Stimulated activated CD8-positive, alpha-beta memory T cell treated with anti-CD3 and anti-CD28 coated beads, Interleukin-12 subunit alpha, Interleukin-12 subunit beta, amount 100 ng/mL, for 1 hour (primary cell): Measurements from ENCODE around the gene PRDX4.
"Not testable (repeated sequence)": the region's sequence is repeated elsewhere in the genome, so short reads cannot be mapped to it uniquely, and the experiment has no call there.

Experiments used
- DNase-seq: peaks from one replicate; pipeline ENCODE4 v3.0.0-alpha.2; 2020; ENCODE audit warnings: low read depth

PRDX4 gene

DNA sequence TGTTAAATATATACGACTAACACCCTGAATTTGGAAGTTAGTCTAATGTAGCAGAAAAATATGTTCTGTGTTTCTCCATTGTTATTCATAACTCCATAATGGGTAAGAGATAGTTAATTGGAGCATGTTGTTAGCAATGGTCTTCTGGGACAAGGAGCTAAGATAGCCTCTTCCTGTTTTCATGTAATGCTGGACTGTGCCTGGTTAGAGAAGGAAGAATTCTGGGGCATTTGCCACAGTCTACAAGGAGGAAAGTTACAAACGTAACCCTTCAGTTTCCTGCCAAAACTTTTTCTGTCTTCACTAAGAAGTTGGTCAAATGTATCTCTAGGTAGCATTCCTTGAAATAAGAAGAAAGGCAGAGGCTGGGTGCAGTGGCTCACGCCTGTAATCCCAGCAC lies 5.8 kb downstream of the PRDX4 start:
- DNase-seq: no peak

DNA sequence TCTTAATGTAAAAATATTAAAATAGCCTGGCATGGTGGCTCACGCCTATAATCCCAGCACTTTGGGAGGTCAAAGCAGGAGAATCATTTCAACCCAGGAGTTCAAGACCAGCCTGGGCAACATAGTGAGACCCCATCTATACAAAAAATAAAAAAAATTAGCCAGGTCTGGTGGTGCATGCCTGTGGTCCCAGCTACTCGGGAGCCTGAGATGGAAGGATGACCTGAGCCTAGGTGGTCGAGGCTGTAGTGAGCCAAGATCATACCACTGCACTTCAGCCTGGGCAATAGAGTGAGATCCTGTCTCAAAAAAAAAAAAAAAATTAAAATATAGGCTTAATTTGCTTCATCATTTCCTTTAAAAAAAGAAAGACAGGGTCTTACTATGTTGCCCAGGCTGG lies 9.2 kb downstream of the PRDX4 start:
- not testable (repeated sequence) for DNase-seq

DNA sequence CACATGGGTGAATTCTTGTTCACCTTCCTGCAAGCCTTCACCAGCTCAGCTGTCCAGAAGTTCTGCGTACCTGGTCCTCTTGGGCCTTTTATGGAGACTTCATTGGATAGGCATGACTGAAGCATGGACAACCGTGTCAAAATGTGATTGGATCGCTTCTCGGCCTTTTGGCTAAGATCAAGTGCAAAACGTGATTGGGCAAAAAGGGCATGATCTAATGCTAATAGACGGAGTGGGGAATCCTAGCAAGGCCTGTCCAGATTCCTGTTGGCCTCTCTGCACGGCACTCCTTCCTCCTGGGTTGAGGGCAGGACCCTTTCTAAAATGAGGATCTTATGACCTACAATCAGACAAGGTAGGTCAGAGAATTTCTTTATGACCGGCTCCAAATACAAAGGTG lies 24.9 kb downstream of the PRDX4 start:
- no peak for DNase-seq

DNA sequence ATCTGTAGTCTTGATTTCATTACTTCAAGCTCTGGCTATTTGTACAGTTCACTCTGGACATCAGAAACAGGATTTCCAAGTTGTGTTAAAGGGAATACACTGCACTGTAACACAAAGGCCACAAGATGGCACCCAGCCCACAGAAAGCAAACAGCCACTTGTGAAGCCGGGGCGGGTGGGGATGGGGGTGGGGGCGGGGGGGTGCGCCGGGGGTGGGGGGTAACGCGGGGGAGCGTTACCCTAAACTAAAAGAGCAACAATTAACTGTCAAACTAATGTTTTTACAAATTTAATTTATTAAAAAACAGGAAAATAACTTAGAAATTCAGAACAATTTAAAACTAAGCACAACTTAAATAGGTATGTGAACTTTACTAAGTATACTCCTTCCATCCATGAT lies 27.3 kb downstream of the PRDX4 start:
- DNase-seq: peak; percentile 22

DNA sequence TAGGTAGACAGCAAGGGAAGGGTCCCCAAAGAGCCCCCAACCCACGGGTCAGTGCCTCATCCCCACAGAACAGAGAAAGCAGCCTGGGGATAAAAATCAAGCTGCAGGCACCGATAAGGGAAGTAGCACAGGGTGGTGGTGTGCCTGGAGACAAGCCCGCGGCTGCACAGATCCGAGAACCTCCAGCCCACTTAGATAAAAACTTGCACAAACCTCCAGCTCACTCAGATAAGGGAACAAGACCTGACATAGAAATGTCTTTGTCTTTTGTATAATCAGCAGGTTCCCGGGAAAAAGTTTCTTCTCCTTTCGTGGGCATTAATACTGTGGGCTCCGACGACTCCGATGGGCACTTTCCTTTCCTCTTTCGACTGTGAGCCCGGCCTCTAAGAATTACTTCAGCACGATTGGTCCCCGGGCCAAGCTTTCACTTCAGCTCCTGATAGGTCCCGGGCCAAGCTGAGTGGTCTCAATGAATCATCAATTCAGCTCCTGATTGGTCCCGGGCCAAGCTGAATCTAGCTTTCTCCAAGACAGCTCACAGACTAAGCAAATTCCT lies 32.4 kb downstream of the PRDX4 start:
- DNase-seq: no peak

DNA sequence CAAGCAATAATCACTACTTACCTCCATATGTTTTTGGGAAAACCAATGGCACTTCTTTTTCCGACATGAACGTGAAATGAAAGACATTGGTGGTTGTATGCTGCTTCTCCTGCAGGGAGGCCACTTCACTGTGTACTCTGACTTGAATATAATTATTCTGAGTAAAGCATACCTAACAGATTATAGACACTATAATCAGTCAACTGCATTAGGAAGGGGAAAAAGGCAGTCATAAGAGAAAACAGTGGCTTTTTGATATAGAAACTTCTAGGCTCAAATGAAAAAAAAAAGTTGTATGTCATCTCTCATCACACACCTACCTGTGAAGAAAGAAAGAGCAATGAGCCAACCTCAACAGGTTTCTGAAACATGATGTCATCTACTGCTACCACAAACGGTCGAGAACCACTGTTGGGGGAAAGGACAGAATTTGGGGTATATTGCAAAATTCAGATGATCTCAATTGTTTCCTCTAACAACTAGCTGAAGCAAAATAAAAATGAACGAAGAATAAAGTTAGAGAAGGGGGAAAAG lies 37.4 kb downstream of the PRDX4 start:
- DNase-seq: no peak

DNA sequence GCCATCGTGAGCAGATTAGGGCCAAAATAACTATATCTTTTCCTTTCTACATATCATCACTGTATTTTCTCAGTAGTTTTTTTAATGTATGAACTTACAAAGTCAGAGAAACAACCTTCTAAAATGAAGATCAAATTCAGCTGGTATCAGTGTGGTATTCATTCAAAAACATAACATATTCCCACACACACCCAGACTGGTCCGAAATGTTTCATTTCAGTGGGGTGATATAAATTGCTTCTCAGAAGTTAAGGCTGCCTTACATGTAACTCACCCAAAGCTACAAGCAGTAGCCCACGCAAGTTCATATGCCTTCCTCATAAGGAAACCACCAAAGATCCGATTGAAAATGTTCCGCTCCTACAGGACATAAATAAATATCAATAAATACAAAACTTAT lies 37.9 kb downstream of the PRDX4 start:
- DNase-seq: no peak

DNA sequence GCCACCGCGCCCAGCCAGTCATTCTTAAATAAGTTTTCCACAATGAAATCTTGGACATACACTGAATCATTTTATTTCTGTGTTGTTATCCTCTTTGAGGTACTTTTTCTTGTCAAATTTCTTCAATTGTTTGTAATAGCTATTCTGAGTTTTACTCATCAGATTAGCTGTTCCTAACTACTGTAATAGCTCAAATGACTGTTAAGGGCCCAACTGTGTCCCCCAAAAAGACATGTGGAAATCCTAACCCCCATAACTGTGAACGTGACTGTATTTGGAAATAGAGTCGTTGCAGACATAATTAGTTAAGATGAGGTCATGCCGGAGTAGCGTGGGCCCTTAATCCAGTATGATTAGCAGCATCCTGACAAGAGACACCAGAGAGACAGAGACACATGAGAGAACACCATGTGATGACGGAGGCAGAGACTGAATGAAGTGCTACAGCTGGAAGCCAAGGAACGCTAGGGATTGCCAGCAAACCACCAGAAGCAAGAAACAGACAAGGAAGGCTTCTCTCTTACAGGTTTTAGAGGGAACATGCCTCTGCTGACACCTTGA lies 52.9 kb downstream of the PRDX4 start:
- DNase-seq: no peak

DNA sequence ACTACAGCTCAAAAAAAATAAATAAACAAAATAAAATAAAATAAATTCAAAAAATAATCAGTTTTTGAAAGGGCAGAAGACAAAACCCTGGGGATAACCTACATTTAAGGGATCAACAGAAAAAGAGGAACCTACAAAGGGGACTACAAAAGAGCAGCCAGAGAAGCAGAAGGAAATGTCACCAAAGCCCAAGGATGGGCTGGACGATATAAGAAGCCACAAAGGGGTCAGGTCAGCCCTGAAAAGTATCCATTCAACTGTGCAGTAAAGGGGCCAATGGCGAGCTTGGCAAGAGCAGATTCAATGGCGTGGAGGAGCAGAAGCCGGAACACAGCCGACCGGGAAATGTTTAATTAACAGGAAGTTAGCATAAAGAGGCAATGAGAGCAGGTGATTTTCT lies 58.9 kb downstream of the PRDX4 start:
- no peak for DNase-seq

DNA sequence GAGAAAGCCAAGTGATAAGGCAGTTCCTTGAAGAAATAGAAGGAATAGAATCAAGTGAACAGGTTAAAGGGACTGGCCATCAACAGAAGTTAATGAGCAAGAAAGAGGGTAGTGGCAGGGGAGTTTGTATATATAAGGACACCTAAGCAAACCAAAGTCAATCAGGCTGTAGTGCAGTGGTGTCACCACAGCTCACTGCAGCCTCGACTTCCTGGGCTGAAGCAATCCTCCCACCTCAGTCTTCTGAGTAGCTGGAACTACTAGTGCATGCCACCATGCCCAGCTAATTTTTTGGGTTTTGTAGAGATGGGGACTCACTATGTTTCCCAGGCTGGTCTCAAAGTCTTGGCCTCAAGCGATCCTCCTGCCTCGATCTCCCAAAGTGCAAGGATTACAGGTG lies 59.9 kb downstream of the PRDX4 start:
- DNase-seq: no peak

DNA sequence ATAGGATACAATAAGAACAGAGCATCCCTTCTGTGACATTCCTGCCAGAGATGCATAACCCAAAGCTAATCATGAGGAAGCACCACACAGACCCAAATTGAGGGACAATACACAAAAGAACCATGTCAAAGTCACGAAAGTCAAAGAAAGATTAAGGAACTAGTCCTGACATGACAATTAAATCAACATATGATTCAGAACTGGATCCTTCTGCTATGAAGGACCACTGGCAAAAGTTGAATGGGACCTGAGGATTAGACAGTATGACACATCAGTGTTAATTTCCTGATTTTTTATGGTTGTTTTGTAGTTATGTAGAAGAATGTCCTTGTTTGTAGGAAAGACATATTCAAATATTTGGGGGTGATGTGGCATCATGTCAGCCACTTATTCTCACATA lies 61.9 kb downstream of the PRDX4 start:
- no peak for DNase-seq

DNA sequence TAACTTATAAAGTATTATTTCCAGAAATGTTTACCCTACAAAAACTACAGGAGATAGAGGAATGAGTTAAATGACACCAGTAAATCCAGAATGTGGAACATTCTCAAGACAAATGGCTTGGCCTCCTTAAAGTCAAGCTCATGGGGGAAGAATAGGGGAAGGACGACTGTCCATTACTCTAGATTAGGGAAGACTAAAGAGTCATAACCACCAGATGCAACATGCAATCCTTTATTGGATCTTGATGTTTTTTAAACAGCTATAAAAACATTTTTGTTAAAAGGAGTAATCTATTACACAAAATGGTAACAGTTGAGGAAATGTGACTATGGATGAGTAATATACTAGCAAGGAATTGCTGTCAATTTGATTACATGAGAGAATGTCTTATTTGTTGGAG lies 64.7 kb downstream of the PRDX4 start:
- DNase-seq: no peak

DNA sequence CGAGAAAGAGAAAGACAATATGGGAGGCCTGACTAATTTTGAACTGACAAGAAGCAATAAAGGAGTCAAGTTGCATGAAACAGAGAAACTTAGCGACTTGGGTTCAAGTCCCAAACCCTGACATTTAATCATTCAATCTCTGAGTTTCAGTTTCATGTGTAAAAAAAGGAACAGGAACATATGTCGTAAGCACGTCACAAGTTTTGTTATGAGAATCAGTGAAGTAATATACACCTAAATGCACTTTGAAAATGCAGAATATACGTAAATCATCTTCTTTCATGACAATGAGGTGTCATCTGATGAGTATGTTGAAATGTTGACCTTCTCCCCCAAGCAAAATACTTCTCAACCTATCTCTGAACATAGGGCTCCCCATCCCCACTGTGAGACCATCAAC lies 65.4 kb downstream of the PRDX4 start:
- no peak for DNase-seq
